ENCODE measurements around the gene PNMA6A.

- TF ChIP-seq CTCF (optimal IDR thresholded peaks at IDR 0.05 in 1 of 3, IDR thresholded peaks at IDR 0.05 in 1 of 3, conservative IDR thresholded peaks at IDR 0.05 in 1 of 3; ENCODE audit: extremely low read depth in 1 of 3, insufficient read depth in 2 of 3, low read length in 3 of 3) (no peak), EZH2 (IDR thresholded peaks at IDR 0.05; ENCODE audit: low read length) (no peak)
Observed at GRCh38 chrX:153049093-153049492, 23.2 kb upstream of the PNMA6A start.

All from keratinocyte (primary cell).